ENCODE results near the gene HMGN1.
"Not testable (repeated sequence)": the region's sequence is repeated elsewhere in the genome, so short reads cannot be mapped to it uniquely, and the experiment has no call there.

Gene HMGN1

GRCh38 chr21:39348355-39349210, at the start of gene HMGN1:
Gene HMGN1 (minus strand): TSS chr21:39349088. CDS start chr21:39348917, 171 bp downstream.
- DNase-seq (ENCODE audit: low read depth in 2 of 2), result peak; percentile 73 to 82

- no peak for DNase-seq (ENCODE audit: low read depth in 2 of 2)
Observed at GRCh38 chr21:39397646-39398385, 48.9 kb upstream of the HMGN1 start.

- no peak for DNase-seq (ENCODE audit: low read depth in 2 of 2)
Observed at GRCh38 chr21:39392981-39393380, 44.1 kb upstream of the HMGN1 start.

- DNase-seq (ENCODE audit: low read depth in 2 of 2), result no peak
Observed at GRCh38 chr21:39390212-39390765, 41.4 kb upstream of the HMGN1 start.

- DNase-seq (ENCODE audit: low read depth in 2 of 2), result no peak
Observed at GRCh38 chr21:39388811-39389155, 39.9 kb upstream of the HMGN1 start.

- DNase-seq (ENCODE audit: low read depth in 2 of 2), result peak; percentile 71 to 80
Observed at GRCh38 chr21:39388038-39388810, 39.3 kb upstream of the HMGN1 start.

GRCh38 chr21:39387461-39388037, 38.7 kb upstream of the HMGN1 start:
- DNase-seq (ENCODE audit: low read depth in 2 of 2), result peak; percentile 77 to 82

- no peak for DNase-seq (ENCODE audit: low read depth in 2 of 2)
Observed at GRCh38 chr21:39386899-39387298, 38.0 kb upstream of the HMGN1 start.

- DNase-seq (ENCODE audit: low read depth in 2 of 2), result no peak
Observed at GRCh38 chr21:39386194-39386593, 37.3 kb upstream of the HMGN1 start.

- DNase-seq (ENCODE audit: low read depth in 2 of 2), result peak in 1 of 2 donors; percentile 36
Observed at GRCh38 chr21:39385299-39386145, 36.6 kb upstream of the HMGN1 start.

GRCh38 chr21:39384674-39385298, 35.9 kb upstream of the HMGN1 start:
- no peak for DNase-seq (ENCODE audit: low read depth in 2 of 2)

GRCh38 chr21:39382096-39382495, 33.2 kb upstream of the HMGN1 start:
- DNase-seq (ENCODE audit: low read depth in 2 of 2), result not testable (repeated sequence)

GRCh38 chr21:39381009-39381408, 32.1 kb upstream of the HMGN1 start:
- no peak for DNase-seq (ENCODE audit: low read depth in 2 of 2)

- peak; percentile 75 to 80 for DNase-seq (ENCODE audit: low read depth in 2 of 2)
Observed at GRCh38 chr21:39379986-39380891, 31.4 kb upstream of the HMGN1 start.

- DNase-seq (ENCODE audit: low read depth in 2 of 2), result no peak
Observed at GRCh38 chr21:39377444-39378050, 28.7 kb upstream of the HMGN1 start.

- no peak for DNase-seq (ENCODE audit: low read depth in 2 of 2)
Observed at GRCh38 chr21:39375446-39375845, 26.6 kb upstream of the HMGN1 start.

- no peak for DNase-seq (ENCODE audit: low read depth in 2 of 2)
Observed at GRCh38 chr21:39374046-39374445, 25.2 kb upstream of the HMGN1 start.

GRCh38 chr21:39373634-39374033, 24.7 kb upstream of the HMGN1 start:
- DNase-seq (ENCODE audit: low read depth in 2 of 2), result no peak

- not testable (repeated sequence) for DNase-seq (ENCODE audit: low read depth in 2 of 2)
Observed at GRCh38 chr21:39369896-39370288, 21.0 kb upstream of the HMGN1 start.
